BE2C (cell line): Measurements from ENCODE around the gene MRPS27.

Experiments used
- DNase-seq: peaks from one replicate; pipeline ENCODE4 v3.0.0-alpha.2; 2020
- H3K27me3 ChIP-seq: fragments of 250-450 bp; sonication (Bioruptor Pico); 2 replicates; pipeline ENCODE4 v1.5.1; 2020; ENCODE audit warnings: mild to moderate bottlenecking
- H3K36me3 ChIP-seq: fragments of 250-450 bp; sonication (Bioruptor Pico); 2 replicates; pipeline ENCODE4 v1.5.1; 2020; ENCODE audit warnings: mild to moderate bottlenecking
- H3K4me1 ChIP-seq: fragments of 250-450 bp; sonication (Bioruptor Pico); 2 replicates; pipeline ENCODE4 v1.5.1; 2020
- H3K4me3 ChIP-seq: 2 replicates; pipeline ENCODE4 v1.5.1; 2011; ENCODE audit warnings: low read depth, low read length
- H3K9me3 ChIP-seq: fragments of 250-450 bp; sonication (Bioruptor Pico); 2 replicates; pipeline ENCODE4 v1.5.1; 2020
- CTCF ChIP-seq: IDR thresholded peaks from 2 replicates; pipeline ENCODE4 v1.5.1; 2012; ENCODE audit warnings: mild to moderate bottlenecking, low read depth, low read length

MRPS27 gene

GRCh38 chr5:72284559-72285423, 35.2 kb downstream of the MRPS27 start:
- no peak for TF ChIP-seq CTCF
- Histone ChIP-seq H3K4me3 (no peak overlapping the region), H3K4me1 (peaks cover 15% of the 10 kb centered on the region), H3K9me3 (no peaks in the 10 kb centered on the region), H3K27me3 (no peaks in the 10 kb centered on the region), H3K36me3 (peaks cover 9% of the 10 kb centered on the region)
- DNase-seq = no peak

GRCh38 chr5:72283358-72283757, 36.7 kb downstream of the MRPS27 start:
- no peak for TF ChIP-seq CTCF
- no peaks in the 10 kb centered on the region for H3K27me3 ChIP-seq
- peaks cover 15% of the 10 kb centered on the region for H3K4me1 ChIP-seq
- no peaks in the 10 kb centered on the region for H3K9me3 ChIP-seq
- H3K36me3 ChIP-seq = peaks cover 11% of the 10 kb centered on the region
- H3K4me3 ChIP-seq = no peak overlapping the region
- no peak for DNase-seq

GRCh38 chr5:72282878-72283277, 37.2 kb downstream of the MRPS27 start:
- Histone ChIP-seq H3K4me1 (peaks cover 15% of the 10 kb centered on the region), H3K36me3 (peaks cover 11% of the 10 kb centered on the region), H3K9me3 (no peaks in the 10 kb centered on the region), H3K4me3 (no peak overlapping the region), H3K27me3 (no peaks in the 10 kb centered on the region)
- no peak for DNase-seq
- TF ChIP-seq CTCF = no peak

GRCh38 chr5:72281764-72282499, 38.1 kb downstream of the MRPS27 start:
- Histone ChIP-seq H3K36me3 (peaks cover 5% of the 10 kb centered on the region), H3K27me3 (no peaks in the 10 kb centered on the region), H3K9me3 (no peaks in the 10 kb centered on the region), H3K4me3 (no peak overlapping the region), H3K4me1 (peaks cover 15% of the 10 kb centered on the region)
- no peak for DNase-seq
- TF ChIP-seq CTCF = no peak

- peaks cover 3% of the 10 kb centered on the region; the same call in 1 of the 2 replicates for H3K36me3 ChIP-seq
- DNase-seq = no peak
Observed at GRCh38 chr5:72281430-72281763, 38.6 kb downstream of the MRPS27 start.

More at GRCh38 chr5:72281430-72281763, 38.6 kb downstream of the MRPS27 start:
- Histone ChIP-seq H3K4me3 (no peak overlapping the region), H3K4me1 (peaks cover 15% of the 10 kb centered on the region), H3K9me3 (no peaks in the 10 kb centered on the region), H3K27me3 (no peaks in the 10 kb centered on the region)
- TF ChIP-seq CTCF = no peak
